Natural killer cell treated with Interleukin-12 subunit alpha and Interleukin-12 subunit beta and Interleukin-15 and Interleukin-18, amount 100 ng/mL, for 72 hours (primary cell): Measurements from ENCODE around the gene FAM50A. TPM values are rescaled to one million over a fixed set of nuclear protein-coding genes. Genes with fewer than 3 reads are reported as not detected.

Experiments
- ATAC-seq, 2 donors: fragments of 150-1000 bp; cut with Tn5 transposase in 1 of 2; sonication (Bioruptor Pico), chemical (Tn5 transposase) in 1 of 2; 2 replicates each; pipeline ENCODE4 v1.10.0; 2021
- DNase-seq: peaks from one replicate; pipeline ENCODE4 v3.0.0; 2022; ENCODE audit warnings: low spot score
- H3K27ac Mint-ChIP-seq, 2 donors: 1 replicate in 1 of 2; 2 replicates in 1 of 2; pipeline ENCODE4 v1.8.0; 2022; ENCODE audit warnings: mixed read lengths in 2 of 2, mild to moderate bottlenecking in 1 of 2, moderate library complexity in 1 of 2
- H3K27me3 Mint-ChIP-seq, 2 donors: 1 replicate in 1 of 2; 2 replicates in 1 of 2; pipeline ENCODE4 v1.8.0; 2022; ENCODE audit warnings: mixed read lengths in 2 of 2
- H3K36me3 Mint-ChIP-seq: one replicate; pipeline ENCODE4 v1.8.0; 2022; ENCODE audit warnings: mixed read lengths
- H3K4me1 Mint-ChIP-seq, 2 donors: 1 replicate in 1 of 2; 2 replicates in 1 of 2; pipeline ENCODE4 v1.8.0; 2022; ENCODE audit warnings: low read depth in 2 of 2, mixed read lengths in 2 of 2, mild to moderate bottlenecking in 1 of 2
- H3K4me3 Mint-ChIP-seq: one replicate; pipeline ENCODE4 v1.8.0; 2022; ENCODE audit warnings: mixed read lengths
- H3K9me3 Mint-ChIP-seq: 2 replicates; pipeline ENCODE4 v1.8.0; 2022; ENCODE audit warnings: mixed read lengths
- total RNA-seq, 2 donors: library from RNA; stranded (reverse); gene quantifications; one replicate each; pipeline ENCODE4 v1.2.3, GENCODE V29; 2022

FAM50A gene
- total RNA-seq, 2 donors from 2014 or later: 75.2 to 108 TPM

GRCh38 chrX:154457491-154458115 lies 13.7 kb downstream of the FAM50A start:
- peak overlapping the region; percentile 100 for H3K4me3 Mint-ChIP-seq
- peak; percentile 77 to 80 for ATAC-seq
- peaks cover 6 to 11% of the 10 kb centered on the region in 2 donors for H3K4me1 Mint-ChIP-seq
- DNase-seq: no peak
- no peaks in the 10 kb centered on the region for H3K27me3 Mint-ChIP-seq
- H3K36me3 Mint-ChIP-seq: no peaks in the 10 kb centered on the region
- H3K27ac Mint-ChIP-seq: peak overlapping the region; percentile 83 to 88
- no peaks in the 10 kb centered on the region for H3K9me3 Mint-ChIP-seq

- Mint-ChIP-seq H3K27me3 (no peaks in the 10 kb centered on the region), H3K27ac (peak within 1 kb of the TSS; percentile 83 to 88), H3K9me3 (no peaks in the 10 kb centered on the region), H3K4me3 (peak within 1 kb of the TSS; percentile 100), H3K36me3 (no peaks in the 10 kb centered on the region), H3K4me1 (peaks cover 6 to 11% of the 10 kb centered on the region in 2 donors)
- DNase-seq (peak; percentile 79), ATAC-seq (peak; percentile 87 to 90)
These were observed 14.4 kb downstream of the FAM50A start, which contains the start of gene PLXNA3 for GRCh38 chrX:154458116-154458953. TSS of gene PLXNA3 (plus strand) at chrX:154458281. CDS start at chrX:154460184, 1,903 bp downstream.

GRCh38 chrX:154458954-154459778 lies 15.2 kb downstream of the FAM50A start:
- no peaks in the 10 kb centered on the region for H3K9me3 Mint-ChIP-seq
- peak overlapping the region in 1 of 2 donors; percentile 50 for H3K27ac Mint-ChIP-seq
- H3K4me1 Mint-ChIP-seq: peaks cover 6 to 11% of the 10 kb centered on the region in 2 donors
- no peaks in the 10 kb centered on the region for H3K27me3 Mint-ChIP-seq
- peak overlapping the region; percentile 70 for H3K4me3 Mint-ChIP-seq
- ATAC-seq (peak in 1 of 2 donors; percentile 49), DNase-seq (no peak)
- no peaks in the 10 kb centered on the region for H3K36me3 Mint-ChIP-seq

GRCh38 chrX:154459832-154460231 lies 15.9 kb downstream of the FAM50A start:
- Mint-ChIP-seq H3K4me3 (peak overlapping the region; percentile 32), H3K36me3 (no peaks in the 10 kb centered on the region), H3K27me3 (no peaks in the 10 kb centered on the region), H3K9me3 (no peaks in the 10 kb centered on the region), H3K4me1 (peaks cover 6 to 11% of the 10 kb centered on the region in 2 donors), H3K27ac (no peak overlapping the region)
- ATAC-seq (no peak), DNase-seq (no peak)

- no peak overlapping the region for H3K27ac Mint-ChIP-seq
- no peak for DNase-seq
- H3K4me3 Mint-ChIP-seq: peak overlapping the region; percentile 32
- peaks cover 6 to 11% of the 10 kb centered on the region in 2 donors for H3K4me1 Mint-ChIP-seq
- no peaks in the 10 kb centered on the region for H3K36me3 Mint-ChIP-seq
- ATAC-seq: no peak
- no peaks in the 10 kb centered on the region for H3K9me3 Mint-ChIP-seq
- no peaks in the 10 kb centered on the region for H3K27me3 Mint-ChIP-seq
These were observed 16.4 kb downstream of the FAM50A start for GRCh38 chrX:154460326-154460725.

GRCh38 chrX:154462396-154462795 lies 18.5 kb downstream of the FAM50A start:
- H3K4me1 Mint-ChIP-seq: peaks cover 2 to 8% of the 10 kb centered on the region in 2 donors
- no peak overlapping the region for H3K27ac Mint-ChIP-seq
- H3K36me3 Mint-ChIP-seq: no peaks in the 10 kb centered on the region
- H3K4me3 Mint-ChIP-seq: no peak overlapping the region
- no peaks in the 10 kb centered on the region for H3K9me3 Mint-ChIP-seq
- H3K27me3 Mint-ChIP-seq: no peaks in the 10 kb centered on the region
- no peak for DNase-seq
- ATAC-seq: no peak

- Mint-ChIP-seq H3K4me1 (peaks cover 0 to 5% of the 10 kb centered on the region in 2 donors), H3K27ac (no peak overlapping the region), H3K27me3 (no peaks in the 10 kb centered on the region), H3K36me3 (no peaks in the 10 kb centered on the region), H3K4me3 (no peak overlapping the region), H3K9me3 (no peaks in the 10 kb centered on the region)
- ATAC-seq (no peak), DNase-seq (no peak)
These were observed 19.8 kb downstream of the FAM50A start for GRCh38 chrX:154463611-154464220.

GRCh38 chrX:154464806-154465365 lies 20.9 kb downstream of the FAM50A start:
- DNase-seq (no peak), ATAC-seq (no peak)
- Mint-ChIP-seq H3K27ac (no peak overlapping the region), H3K4me3 (no peak overlapping the region), H3K9me3 (no peaks in the 10 kb centered on the region), H3K4me1 (peaks cover 0 to 3% of the 10 kb centered on the region in 2 donors), H3K27me3 (no peaks in the 10 kb centered on the region), H3K36me3 (no peaks in the 10 kb centered on the region)

GRCh38 chrX:154465601-154466000 lies 21.7 kb downstream of the FAM50A start:
- no peak overlapping the region for H3K4me3 Mint-ChIP-seq
- H3K27me3 Mint-ChIP-seq: no peaks in the 10 kb centered on the region
- ATAC-seq: no peak
- no peak for DNase-seq
- H3K4me1 Mint-ChIP-seq: peaks cover 0 to 3% of the 10 kb centered on the region in 2 donors
- no peak overlapping the region for H3K27ac Mint-ChIP-seq
- no peaks in the 10 kb centered on the region for H3K36me3 Mint-ChIP-seq
- H3K9me3 Mint-ChIP-seq: no peaks in the 10 kb centered on the region

GRCh38 chrX:154466036-154466435 lies 22.1 kb downstream of the FAM50A start:
- no peaks in the 10 kb centered on the region for H3K9me3 Mint-ChIP-seq
- no peak overlapping the region for H3K27ac Mint-ChIP-seq
- no peaks in the 10 kb centered on the region for H3K27me3 Mint-ChIP-seq
- no peaks in the 10 kb centered on the region for H3K36me3 Mint-ChIP-seq
- ATAC-seq (no peak), DNase-seq (no peak)
- peaks cover 0 to 3% of the 10 kb centered on the region in 2 donors for H3K4me1 Mint-ChIP-seq
- no peak overlapping the region for H3K4me3 Mint-ChIP-seq

GRCh38 chrX:154466907-154467306 lies 23.0 kb downstream of the FAM50A start:
- H3K27me3 Mint-ChIP-seq: no peaks in the 10 kb centered on the region
- ATAC-seq (no peak), DNase-seq (no peak)
- H3K4me1 Mint-ChIP-seq: peaks cover 0 to under 1% of the 10 kb centered on the region in 2 donors
- no peaks in the 10 kb centered on the region for H3K9me3 Mint-ChIP-seq
- H3K27ac Mint-ChIP-seq: no peak overlapping the region
- no peaks in the 10 kb centered on the region for H3K36me3 Mint-ChIP-seq
- H3K4me3 Mint-ChIP-seq: no peak overlapping the region

GRCh38 chrX:154467556-154467955 lies 23.6 kb downstream of the FAM50A start:
- Mint-ChIP-seq H3K4me1 (no peaks in the 10 kb centered on the region), H3K36me3 (no peaks in the 10 kb centered on the region)
- ATAC-seq: no peak

GRCh38 chrX:154468217-154468616 lies 24.3 kb downstream of the FAM50A start:
- Mint-ChIP-seq H3K27me3 (no peaks in the 10 kb centered on the region), H3K9me3 (no peaks in the 10 kb centered on the region), H3K4me1 (no peaks in the 10 kb centered on the region), H3K4me3 (no peak overlapping the region), H3K36me3 (no peaks in the 10 kb centered on the region), H3K27ac (no peak overlapping the region)
- ATAC-seq (no peak), DNase-seq (no peak)

More at GRCh38 chrX:154467556-154467955, 23.6 kb downstream of the FAM50A start:
- no peaks in the 10 kb centered on the region for H3K27me3 Mint-ChIP-seq
- H3K4me3 Mint-ChIP-seq: no peak overlapping the region
- H3K27ac Mint-ChIP-seq: no peak overlapping the region
- no peaks in the 10 kb centered on the region for H3K9me3 Mint-ChIP-seq
- no peak for DNase-seq
